Thyroid gland (tissue), 4 donors: ENCODE measurements around the gene ARHGAP4. TPM values are rescaled to one million over a fixed set of nuclear protein-coding genes. Genes with fewer than 3 reads are reported as not detected.

Experiments
- DNase-seq, 2 donors: peaks; one replicate each; pipeline ENCODE4 v3.0.0-alpha.2; 2019
- H3K27ac ChIP-seq, 3 donors: fragments of 200-600 bp; sonication (generic); 1 replicate in 2 of 3; 2 replicates in 1 of 3; pipeline ENCODE4 v1.5.1; 2016 to 2019; ENCODE audit warnings: mild to moderate bottlenecking in 1 of 3, moderate library complexity in 1 of 3
- H3K27me3 ChIP-seq: fragments of 200-600 bp; sonication (generic); one replicate; pipeline ENCODE4 v1.5.1; 2019
- H3K36me3 ChIP-seq, 2 donors: fragments of 200-600 bp; sonication (generic); one replicate each; pipeline ENCODE4 v1.5.1; 2016 to 2019
- H3K4me1 ChIP-seq, 2 donors: fragments of 200-600 bp; sonication (generic); one replicate each; pipeline ENCODE4 v1.5.1; 2017 to 2019
- H3K4me3 ChIP-seq, 3 donors: fragments of 200-600 bp; sonication (generic); replicated peaks in 1 of 3; 1 replicate in 2 of 3; 2 replicates in 1 of 3; pipeline ENCODE4 v1.5.1; 2016; ENCODE audit warnings: mild to moderate bottlenecking in 1 of 3
- H3K9me3 ChIP-seq: fragments of 200-600 bp; sonication (generic); one replicate; pipeline ENCODE4 v1.5.1; 2017
- POLR2A ChIP-seq, 2 donors: fragments of 450-650 bp; IDR thresholded peaks; one replicate each; pipeline ENCODE4 v1.6.1; 2017; ENCODE audit warnings: antibody characterized with exemption in 2 of 2, mild to moderate bottlenecking in 2 of 2, moderate library complexity in 1 of 2
- WGBS, 2 donors: methylation state at CpG; one replicate each; pipeline ENCODE4 v1.1.5; 2017; 5-methylcytosine and 5-hydroxymethylcytosine counted together
- intact Hi-C: fragments of 100-400 bp; cut with DNase I; formaldehyde crosslinking; loops from one replicate; pipeline ENCODE4 v1.15.1; 2023
- total RNA-seq, 4 donors: library from RNA; depleted of rRNA; stranded (reverse); fragments of >200 nt; gene quantifications; one replicate each; pipeline ENCODE4 v1.2.3, GENCODE V29; 2016
- TF ChIP-seq, protein P1 (sequence below), 6 experiments: fragments of 200-600 bp in 3 of 6; fragments of 450-650 bp in 3 of 6; sonication (generic) in 3 of 6; IDR thresholded peaks; one replicate each; pipeline ENCODE4 v1.5.1; 2016 to 2019; ENCODE audit warnings: antibody characterized with exemption in 6 of 6, mild to moderate bottlenecking in 2 of 6, inconsistent platforms in 1 of 6, moderate library complexity in 1 of 6

The ARHGAP4 gene
- total RNA-seq, 4 donors from 2014 or later, result 6.5 to 37.0 (median 12.2) TPM

DNA sequence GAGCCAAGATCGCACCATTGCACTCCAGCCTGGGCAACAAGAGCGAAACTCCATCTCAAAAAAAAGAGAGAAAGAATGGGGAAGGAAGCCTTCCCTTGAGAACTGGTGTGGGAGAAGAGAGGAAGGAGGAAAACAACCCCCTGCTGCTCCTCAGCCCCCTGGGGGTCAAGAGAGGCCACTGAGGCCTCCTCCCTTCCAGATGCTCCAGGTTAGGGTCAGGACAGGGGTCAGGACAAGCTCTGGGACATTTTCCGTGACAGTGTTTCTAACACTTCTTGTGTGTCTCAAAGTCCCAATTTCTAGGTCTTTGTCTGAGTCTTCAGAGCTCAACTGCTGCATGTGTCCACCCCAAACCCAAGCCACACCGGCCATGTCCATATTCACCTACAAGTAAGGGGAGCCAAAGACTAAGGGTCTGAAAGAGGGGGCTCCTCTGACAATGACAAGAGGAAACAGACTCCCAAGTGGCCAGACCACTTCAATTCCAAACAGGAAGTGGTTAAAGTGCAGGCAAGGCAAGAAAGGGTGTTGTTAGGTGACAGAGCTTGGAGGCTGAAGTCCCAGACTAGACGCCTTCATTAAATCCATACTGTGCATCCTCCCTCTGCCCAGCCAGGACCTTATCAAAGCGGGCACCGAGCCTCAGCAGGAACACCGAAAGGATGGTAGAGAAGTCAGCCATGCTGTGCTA is 48.3 kb downstream of the ARHGAP4 start:
- DNase-seq, result no peak
- Histone ChIP-seq H3K4me3 (no peak overlapping the region), H3K27ac (no peak overlapping the region), H3K9me3 (no peaks in the 10 kb centered on the region), H3K27me3 (peaks cover 2% of the 10 kb centered on the region), H3K4me1 (no peaks in the 10 kb centered on the region), H3K36me3 (no peaks in the 10 kb centered on the region)
- TF ChIP-seq POLR2A (IDR thresholded peaks at IDR 0.05), result no peak
- TF ChIP-seq, protein P1, sequence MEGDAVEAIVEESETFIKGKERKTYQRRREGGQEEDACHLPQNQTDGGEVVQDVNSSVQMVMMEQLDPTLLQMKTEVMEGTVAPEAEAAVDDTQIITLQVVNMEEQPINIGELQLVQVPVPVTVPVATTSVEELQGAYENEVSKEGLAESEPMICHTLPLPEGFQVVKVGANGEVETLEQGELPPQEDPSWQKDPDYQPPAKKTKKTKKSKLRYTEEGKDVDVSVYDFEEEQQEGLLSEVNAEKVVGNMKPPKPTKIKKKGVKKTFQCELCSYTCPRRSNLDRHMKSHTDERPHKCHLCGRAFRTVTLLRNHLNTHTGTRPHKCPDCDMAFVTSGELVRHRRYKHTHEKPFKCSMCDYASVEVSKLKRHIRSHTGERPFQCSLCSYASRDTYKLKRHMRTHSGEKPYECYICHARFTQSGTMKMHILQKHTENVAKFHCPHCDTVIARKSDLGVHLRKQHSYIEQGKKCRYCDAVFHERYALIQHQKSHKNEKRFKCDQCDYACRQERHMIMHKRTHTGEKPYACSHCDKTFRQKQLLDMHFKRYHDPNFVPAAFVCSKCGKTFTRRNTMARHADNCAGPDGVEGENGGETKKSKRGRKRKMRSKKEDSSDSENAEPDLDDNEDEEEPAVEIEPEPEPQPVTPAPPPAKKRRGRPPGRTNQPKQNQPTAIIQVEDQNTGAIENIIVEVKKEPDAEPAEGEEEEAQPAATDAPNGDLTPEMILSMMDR (IDR thresholded peaks at IDR 0.05), result no peak
- WGBS, 2 donors, result 72 to 82% methylated on average over 3 to 5 of the region's 8 CpGs
- intact Hi-C loops, result loop anchor here (10.0 kb wide), 1 partner anchor 57 kb away; the partner anchor contains the start of gene NAA10

DNA sequence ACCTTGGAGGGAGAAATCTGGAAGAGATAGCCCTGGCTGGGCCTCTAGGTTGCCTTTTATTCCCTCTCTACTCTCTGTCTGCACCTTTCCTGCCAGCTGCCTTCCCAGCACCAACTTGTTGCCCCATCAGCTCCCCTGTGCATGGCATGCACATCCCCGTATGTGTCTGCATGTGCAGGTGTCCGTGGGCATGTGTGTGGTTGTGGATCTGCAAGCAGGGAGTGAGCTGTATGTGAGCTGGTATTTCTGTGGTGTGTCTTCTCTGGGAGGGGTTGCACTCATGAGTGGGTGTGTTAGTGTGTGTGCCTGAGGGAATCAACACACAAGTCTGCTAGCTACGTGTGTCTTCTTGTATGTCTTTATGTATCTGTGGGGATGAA is 50.0 kb downstream of the ARHGAP4 start:
- Histone ChIP-seq H3K27me3 (no peaks in the 10 kb centered on the region), H3K27ac (no peak overlapping the region), H3K4me3 (no peak overlapping the region), H3K4me1 (no peaks in the 10 kb centered on the region), H3K36me3 (no peaks in the 10 kb centered on the region), H3K9me3 (no peaks in the 10 kb centered on the region)
- intact Hi-C loops, result loop anchor here (10.0 kb wide), 1 partner anchor 59 kb away; the partner anchor contains the start of gene NAA10
- WGBS, 2 donors, result 47 to 79% methylated on average over 2 to 3 of the region's 3 CpGs
- no peak for TF ChIP-seq POLR2A (IDR thresholded peaks at IDR 0.05)
- TF ChIP-seq, protein P1 (IDR thresholded peaks at IDR 0.05), result no peak
- no peak for DNase-seq

DNA sequence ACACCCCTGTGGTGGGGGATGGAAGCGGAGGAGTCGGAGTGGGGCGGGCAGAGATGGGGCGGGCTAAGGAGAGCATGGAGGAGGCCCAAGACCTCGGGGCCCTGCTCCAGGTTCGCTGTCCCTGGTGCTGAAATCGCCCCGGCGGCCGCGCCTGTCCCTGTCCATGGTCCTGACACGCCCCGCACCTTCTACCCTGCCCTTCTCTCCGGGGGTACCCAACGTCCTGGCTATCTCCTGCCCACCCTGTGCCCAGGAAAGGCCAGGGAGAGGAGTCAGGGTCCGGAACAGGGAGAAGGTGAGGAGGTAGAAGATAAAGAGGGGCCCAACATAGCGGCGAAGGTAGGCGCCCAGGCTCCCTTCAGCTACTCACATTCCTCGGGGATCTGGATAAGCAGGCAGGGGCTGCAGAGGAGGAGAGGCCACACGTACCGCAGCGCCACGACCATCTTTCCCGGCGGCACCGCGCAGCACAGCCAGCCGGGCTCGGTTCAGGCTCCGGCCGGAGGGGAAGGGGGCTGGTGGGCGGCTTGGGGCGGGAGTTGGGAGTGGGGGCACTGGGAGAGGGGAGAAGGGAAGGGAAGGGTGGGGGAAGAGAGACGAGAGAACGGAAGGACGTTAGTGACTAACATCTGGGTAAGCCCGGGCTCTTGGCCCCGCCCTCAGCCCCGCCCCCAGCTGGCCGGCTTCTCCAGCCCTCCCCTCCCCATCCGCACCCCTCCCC is 50.5 kb downstream of the ARHGAP4 start:
- DNase-seq, result peak; percentile 44 to 49
- intact Hi-C loops, result loop anchor here (10.0 kb wide), 1 partner anchor 59 kb away; the partner anchor contains the start of gene NAA10
- Histone ChIP-seq H3K27me3 (no peaks in the 10 kb centered on the region), H3K36me3 (no peaks in the 10 kb centered on the region), H3K27ac (no peak overlapping the region), H3K4me3 (no peak overlapping the region), H3K4me1 (no peaks in the 10 kb centered on the region), H3K9me3 (no peaks in the 10 kb centered on the region)
- WGBS, 2 donors, result 1 to 7% methylated on average over 3 to 15 of the region's 42 CpGs
- TF ChIP-seq, protein P1 (IDR thresholded peaks at IDR 0.05), result no peak
- no peak for TF ChIP-seq POLR2A (IDR thresholded peaks at IDR 0.05)

DNA sequence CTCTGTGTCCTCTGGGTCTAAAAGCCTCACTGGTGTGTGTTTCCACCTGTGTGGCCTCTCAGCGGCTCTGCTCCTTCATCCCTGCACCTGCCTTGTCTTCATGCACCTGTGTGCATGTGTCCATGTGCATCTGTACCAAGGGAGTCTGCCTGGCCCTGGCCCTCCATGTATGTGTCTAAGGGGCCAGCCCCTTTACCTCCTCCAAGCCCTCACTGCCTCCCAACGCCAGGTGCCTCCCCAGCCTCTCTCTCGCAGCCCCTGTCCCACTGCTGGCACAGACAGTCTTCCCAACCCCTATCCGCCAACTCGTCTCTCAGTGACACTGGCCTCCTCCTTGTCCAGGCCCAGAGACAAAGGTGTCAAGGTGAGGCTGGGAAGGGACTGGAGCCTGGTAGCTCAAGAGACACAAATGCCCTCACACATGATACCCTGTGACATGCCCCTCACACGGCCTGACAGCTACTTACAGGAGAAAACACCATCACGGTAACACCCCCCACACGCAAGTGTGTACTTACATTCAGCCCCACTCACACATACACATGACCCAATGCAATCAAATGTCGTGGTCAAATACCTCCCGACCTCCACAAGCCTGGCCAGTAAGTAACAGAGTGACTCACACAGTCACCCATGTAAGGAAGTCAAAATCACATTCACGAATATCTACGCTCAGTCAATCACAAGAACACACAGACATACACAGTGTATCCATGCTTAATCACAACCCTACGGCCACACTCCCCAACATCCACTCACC is 51.5 kb downstream of the ARHGAP4 start:
- no peak for DNase-seq
- no peaks in the 10 kb centered on the region for H3K4me1 ChIP-seq
- H3K9me3 ChIP-seq, result no peaks in the 10 kb centered on the region
- no peak for TF ChIP-seq POLR2A (IDR thresholded peaks at IDR 0.05)
- TF ChIP-seq, protein P1 (IDR thresholded peaks at IDR 0.05), result no peak
- no peak overlapping the region for H3K4me3 ChIP-seq
- no peaks in the 10 kb centered on the region for H3K27me3 ChIP-seq
- WGBS, 2 donors, result 81 to 91% methylated on average over 11 to 12 of the region's 13 CpGs
- no peaks in the 10 kb centered on the region for H3K36me3 ChIP-seq
- no peak overlapping the region for H3K27ac ChIP-seq
- intact Hi-C loops, result loop anchor here (10.0 kb wide), 1 partner anchor 60 kb away; the partner anchor contains the start of gene NAA10
